DND-41 (cell line): Measurements from ENCODE around the gene TSPAN2.

Experiments used
- EZH2 ChIP-seq: IDR thresholded peaks from 3 replicates; pipeline ENCODE4 v1.6.1; 2012; ENCODE audit warnings: borderline replicate concordance, low read depth, mild to moderate bottlenecking, moderate library complexity, low read length, inconsistent platforms; ENCODE audit not compliant: severe bottlenecking
- TF ChIP-seq, protein P1 (sequence below): IDR thresholded peaks from 2 replicates; pipeline ENCODE4 v1.5.1; 2012; ENCODE audit warnings: borderline replicate concordance, low read length, moderate library complexity, mild to moderate bottlenecking; ENCODE audit not compliant: poor library complexity, severe bottlenecking; ENCODE audit errors: extremely low read depth

GRCh38 chr1:115115521-115116161 is 26.3 kb upstream of the TSPAN2 start:
- TF ChIP-seq, protein P1, sequence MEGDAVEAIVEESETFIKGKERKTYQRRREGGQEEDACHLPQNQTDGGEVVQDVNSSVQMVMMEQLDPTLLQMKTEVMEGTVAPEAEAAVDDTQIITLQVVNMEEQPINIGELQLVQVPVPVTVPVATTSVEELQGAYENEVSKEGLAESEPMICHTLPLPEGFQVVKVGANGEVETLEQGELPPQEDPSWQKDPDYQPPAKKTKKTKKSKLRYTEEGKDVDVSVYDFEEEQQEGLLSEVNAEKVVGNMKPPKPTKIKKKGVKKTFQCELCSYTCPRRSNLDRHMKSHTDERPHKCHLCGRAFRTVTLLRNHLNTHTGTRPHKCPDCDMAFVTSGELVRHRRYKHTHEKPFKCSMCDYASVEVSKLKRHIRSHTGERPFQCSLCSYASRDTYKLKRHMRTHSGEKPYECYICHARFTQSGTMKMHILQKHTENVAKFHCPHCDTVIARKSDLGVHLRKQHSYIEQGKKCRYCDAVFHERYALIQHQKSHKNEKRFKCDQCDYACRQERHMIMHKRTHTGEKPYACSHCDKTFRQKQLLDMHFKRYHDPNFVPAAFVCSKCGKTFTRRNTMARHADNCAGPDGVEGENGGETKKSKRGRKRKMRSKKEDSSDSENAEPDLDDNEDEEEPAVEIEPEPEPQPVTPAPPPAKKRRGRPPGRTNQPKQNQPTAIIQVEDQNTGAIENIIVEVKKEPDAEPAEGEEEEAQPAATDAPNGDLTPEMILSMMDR = no peak
- TF ChIP-seq EZH2 = no peak
